GM19351 (cell line): ENCODE measurements around the gene APOM.

ENCODE experiments used
- ATAC-seq: cut with Tn5 transposase; IDR thresholded peaks from one replicate; pipeline ENCODE4 v1.9.1; 2021; ENCODE audit warnings: mild to moderate bottlenecking, moderate library complexity; ENCODE audit not compliant: unreplicated experiment

Gene APOM

GRCh38 chr6:31655349-31656237 is at the start of gene APOM:
Gene APOM, plus strand, starts transcription at chr6:31655894. Its CDS starts 73 bp downstream, at chr6:31655967.
- no peak for ATAC-seq

GRCh38 chr6:31607317-31607716 is 48.4 kb upstream of the APOM start:
- ATAC-seq = no peak

GRCh38 chr6:31609519-31610406 is 45.9 kb upstream of the APOM start:
- no peak for ATAC-seq

GRCh38 chr6:31610968-31611367 is 44.7 kb upstream of the APOM start:
- no peak for ATAC-seq

- ATAC-seq = no peak
Measured at GRCh38 chr6:31614075-31614619, 41.5 kb upstream of the APOM start.

- ATAC-seq = no peak
Measured at GRCh38 chr6:31614684-31615578, 40.8 kb upstream of the APOM start, which contains the start of gene AIF1. Gene AIF1, plus strand, starts transcription at chr6:31615234. Its CDS starts 96 bp downstream, at chr6:31615330.

- ATAC-seq = no peak
Measured at GRCh38 chr6:31615748-31616147, 39.9 kb upstream of the APOM start.

GRCh38 chr6:31617010-31617409 is 38.7 kb upstream of the APOM start:
- no peak for ATAC-seq

GRCh38 chr6:31619805-31620585 is 35.7 kb upstream of the APOM start:
- peak; percentile 82 for ATAC-seq

- peak; percentile 19 for ATAC-seq
Measured at GRCh38 chr6:31620586-31621319, 34.9 kb upstream of the APOM start, which contains the start of gene PRRC2A. Gene PRRC2A, plus strand, starts transcription at chr6:31620715. Its CDS starts 2,075 bp downstream, at chr6:31622790.

GRCh38 chr6:31621320-31621939 is 34.3 kb upstream of the APOM start:
- ATAC-seq = no peak

- no peak for ATAC-seq
Measured at GRCh38 chr6:31621991-31622390, 33.7 kb upstream of the APOM start.

GRCh38 chr6:31622684-31623091 is 33.0 kb upstream of the APOM start:
- ATAC-seq = no peak

GRCh38 chr6:31624070-31624469 is 31.6 kb upstream of the APOM start:
- ATAC-seq = no peak

- no peak for ATAC-seq
Measured at GRCh38 chr6:31626952-31627351, 28.7 kb upstream of the APOM start.

GRCh38 chr6:31627690-31628287 is 27.9 kb upstream of the APOM start:
- no peak for ATAC-seq

GRCh38 chr6:31629014-31629413 is 26.7 kb upstream of the APOM start:
- no peak for ATAC-seq
